Thoracic aorta (tissue), 2 donors: Measurements from ENCODE around the gene FBXO42. TPM values are rescaled to one million over a fixed set of nuclear protein-coding genes. Genes with fewer than 3 reads are reported as not detected.
"Not testable (repeated sequence)": the region's sequence is repeated elsewhere in the genome, so short reads cannot be mapped to it uniquely, and the experiment has no call there.

Experiments used
- ATAC-seq: fragments of 150-250 bp; one replicate; pipeline ENCODE4 v1.8.0; 2017; ENCODE audit warnings: low read depth; ENCODE audit not compliant: insufficient number of reproducible peaks, low FRiP score
- DNase-seq: peaks from one replicate; pipeline ENCODE4 v3.0.0-alpha.2; 2020; ENCODE audit warnings: low spot score
- H3K27ac ChIP-seq, 2 donors: fragments of 200-600 bp; sonication (generic); 1 replicate in 1 of 2; 2 replicates in 1 of 2; pipeline ENCODE4 v1.5.1; 2016; ENCODE audit warnings: mild to moderate bottlenecking in 2 of 2, moderate library complexity in 2 of 2
- H3K27me3 ChIP-seq: fragments of 200-600 bp; sonication (generic); replicated peaks from 2 replicates; pipeline ENCODE4 v1.6.0; 2016; ENCODE audit warnings: mild to moderate bottlenecking; ENCODE audit not compliant: insufficient read depth
- H3K36me3 ChIP-seq: fragments of 200-600 bp; sonication (generic); one replicate; pipeline ENCODE4 v1.5.1; 2016
- H3K4me1 ChIP-seq, 2 donors: fragments of 200-600 bp; sonication (generic); 1 replicate in 1 of 2; 2 replicates in 1 of 2; pipeline versions ENCODE4 v1.5.1 to v1.6.0; 2016; ENCODE audit warnings: low read depth in 2 of 2, mild to moderate bottlenecking in 1 of 2; ENCODE audit not compliant: control insufficient read depth in 1 of 2
- H3K4me3 ChIP-seq: fragments of 200-600 bp; sonication (generic); 2 replicates; pipeline ENCODE4 v1.5.1; 2016; ENCODE audit warnings: mild to moderate bottlenecking
- H3K9me3 ChIP-seq: fragments of 200-600 bp; sonication (generic); 2 replicates; pipeline ENCODE4 v1.5.1; 2016
- CTCF ChIP-seq: fragments of 200-600 bp; sonication (generic); IDR thresholded peaks from one replicate; pipeline ENCODE4 v1.5.1; 2019; ENCODE audit warnings: antibody characterized with exemption
- total RNA-seq, 2 donors: library from RNA; depleted of rRNA; stranded (reverse); fragments of >200 nt; gene quantifications; one replicate each; pipeline versions ENCODE4 v1.1.0 to v1.2.3, GENCODE V29; 2016

FBXO42 gene
- total RNA-seq, 2 donors from 2014 or later: 71.2 to 72.2 TPM

- H3K4me1 ChIP-seq: peaks cover 0 to 13% of the 10 kb centered on the region in 2 donors
- H3K36me3 ChIP-seq: no peaks in the 10 kb centered on the region
- H3K27me3 ChIP-seq: no peaks in the 10 kb centered on the region
- no peak overlapping the region for H3K4me3 ChIP-seq
- H3K9me3 ChIP-seq: no peaks in the 10 kb centered on the region
- no peak for TF ChIP-seq CTCF
- ATAC-seq: no peak
- H3K27ac ChIP-seq: peak overlapping the region; percentile 1 to 20
- DNase-seq: no peak
These were observed 134.1 kb downstream of the FBXO42 start for GRCh38 chr1:16218014-16218673.

GRCh38 chr1:16217061-16217785 is 135.1 kb downstream of the FBXO42 start:
- Histone ChIP-seq H3K27ac (peak overlapping the region; percentile 1 to 20), H3K4me3 (peak overlapping the region; percentile 76), H3K36me3 (no peaks in the 10 kb centered on the region), H3K9me3 (no peaks in the 10 kb centered on the region), H3K4me1 (peaks cover 0 to 13% of the 10 kb centered on the region in 2 donors), H3K27me3 (no peaks in the 10 kb centered on the region)
- no peak for TF ChIP-seq CTCF
- ATAC-seq (peak; percentile 96), DNase-seq (peak; percentile 97)

GRCh38 chr1:16215882-16216753 is 136.2 kb downstream of the FBXO42 start:
- Histone ChIP-seq H3K27me3 (no peaks in the 10 kb centered on the region), H3K27ac (peak overlapping the region in 1 of 2 donors; percentile 23), H3K9me3 (no peaks in the 10 kb centered on the region), H3K36me3 (no peaks in the 10 kb centered on the region), H3K4me1 (peaks cover 0 to 13% of the 10 kb centered on the region in 2 donors), H3K4me3 (peak overlapping the region; percentile 76)
- ATAC-seq: peak; percentile 28
- TF ChIP-seq CTCF: no peak
- DNase-seq: peak; percentile 67

- not testable (repeated sequence) for ATAC-seq
These were observed 137.0 kb downstream of the FBXO42 start for GRCh38 chr1:16215240-16215639.

GRCh38 chr1:16213544-16213943 is 138.7 kb downstream of the FBXO42 start:
- H3K4me1 ChIP-seq: peaks cover 0 to 14% of the 10 kb centered on the region in 2 donors
- not testable (repeated sequence) for H3K27me3 ChIP-seq, DNase-seq, H3K9me3 ChIP-seq, ATAC-seq, H3K4me3 ChIP-seq, H3K27ac ChIP-seq, H3K36me3 ChIP-seq

More at GRCh38 chr1:16215240-16215639, 137.0 kb downstream of the FBXO42 start:
- H3K4me3 ChIP-seq, DNase-seq, H3K27ac ChIP-seq, H3K36me3 ChIP-seq, H3K27me3 ChIP-seq, H3K9me3 ChIP-seq: not testable (repeated sequence)
- H3K4me1 ChIP-seq: peaks cover 0 to 13% of the 10 kb centered on the region in 2 donors
